ENCODE measurements around the gene CEP83.

- no peak for TF ChIP-seq EZH2 (IDR thresholded peaks at IDR 0.05; ENCODE audit: low read length, missing control alignments)
- TF ChIP-seq, protein P1, sequence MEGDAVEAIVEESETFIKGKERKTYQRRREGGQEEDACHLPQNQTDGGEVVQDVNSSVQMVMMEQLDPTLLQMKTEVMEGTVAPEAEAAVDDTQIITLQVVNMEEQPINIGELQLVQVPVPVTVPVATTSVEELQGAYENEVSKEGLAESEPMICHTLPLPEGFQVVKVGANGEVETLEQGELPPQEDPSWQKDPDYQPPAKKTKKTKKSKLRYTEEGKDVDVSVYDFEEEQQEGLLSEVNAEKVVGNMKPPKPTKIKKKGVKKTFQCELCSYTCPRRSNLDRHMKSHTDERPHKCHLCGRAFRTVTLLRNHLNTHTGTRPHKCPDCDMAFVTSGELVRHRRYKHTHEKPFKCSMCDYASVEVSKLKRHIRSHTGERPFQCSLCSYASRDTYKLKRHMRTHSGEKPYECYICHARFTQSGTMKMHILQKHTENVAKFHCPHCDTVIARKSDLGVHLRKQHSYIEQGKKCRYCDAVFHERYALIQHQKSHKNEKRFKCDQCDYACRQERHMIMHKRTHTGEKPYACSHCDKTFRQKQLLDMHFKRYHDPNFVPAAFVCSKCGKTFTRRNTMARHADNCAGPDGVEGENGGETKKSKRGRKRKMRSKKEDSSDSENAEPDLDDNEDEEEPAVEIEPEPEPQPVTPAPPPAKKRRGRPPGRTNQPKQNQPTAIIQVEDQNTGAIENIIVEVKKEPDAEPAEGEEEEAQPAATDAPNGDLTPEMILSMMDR (conservative IDR thresholded peaks at IDR 0.05 in 1 of 2, IDR thresholded peaks at IDR 0.05 in 1 of 2; ENCODE audit: low read depth in 1 of 2, low read length in 2 of 2): no peak
Observed at GRCh38 chr12:94390130-94390485, 69.6 kb downstream of the CEP83 start.

All from fibroblast of lung (primary cell).